ENCODE data around the gene PPM1H.

GRCh38 chr12:62943779-62944395 is 8.9 kb upstream of the PPM1H start:
- TF ChIP-seq CTCF (IDR thresholded peaks at IDR 0.05) = no peak
- no peak for TF ChIP-seq FOXP4 (CRISPR knock-in tag; IDR thresholded peaks at IDR 0.05)
- no peak for TF ChIP-seq CREB1 (CRISPR knock-in tag; IDR thresholded peaks at IDR 0.05)
- TF ChIP-seq JUN (CRISPR knock-in tag; IDR thresholded peaks at IDR 0.05) = no peak
- no peak for TF ChIP-seq NFE2L1 (CRISPR knock-in tag; IDR thresholded peaks at IDR 0.05)
- no peak for TF ChIP-seq ATF6 (CRISPR knock-in tag; IDR thresholded peaks at IDR 0.05)

Measured in WTC11 (cell line).